Measurements from ENCODE around the gene HSF2BP.

DNA sequence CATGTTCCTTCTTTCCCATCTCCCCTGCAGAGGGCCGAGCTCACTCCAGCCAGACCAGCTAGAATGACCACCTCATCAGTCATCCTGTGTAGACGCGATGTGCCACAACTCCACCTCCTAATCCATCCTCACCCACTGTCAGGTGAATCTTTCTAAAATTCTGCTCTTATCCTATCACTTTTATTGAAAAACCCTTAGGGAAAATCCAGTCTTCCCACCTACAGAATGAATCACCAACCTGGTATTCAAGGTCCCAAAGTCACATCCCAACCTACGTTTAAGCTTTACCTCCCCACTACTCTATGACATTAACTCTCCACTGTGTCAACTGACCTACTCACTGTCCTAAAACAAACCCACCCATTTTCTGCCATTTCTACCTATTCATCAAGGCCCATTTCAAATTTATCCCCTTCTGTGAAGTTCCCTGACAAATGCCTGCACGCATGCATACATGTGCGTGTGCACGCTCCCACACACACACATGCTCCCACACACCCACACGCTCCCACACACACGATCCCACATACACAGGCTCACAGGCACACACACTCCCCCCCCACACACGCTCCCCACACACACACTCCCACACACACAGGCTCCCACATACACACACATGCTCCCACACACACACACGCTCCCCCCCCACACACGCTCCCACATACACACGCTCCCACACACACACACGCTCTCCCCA, 27.7 kb downstream of the HSF2BP start:
- TF ChIP-seq FOXM1 (IDR thresholded peaks at IDR 0.05; ENCODE audit: borderline replicate concordance, low read depth) (no peak), CEBPB (IDR thresholded peaks at IDR 0.05) (no peak), EP300 (IDR thresholded peaks at IDR 0.05; ENCODE audit: borderline replicate concordance) (no peak), RAD21 (IDR thresholded peaks at IDR 0.05; ENCODE audit: low read depth) (no peak), CREB1 (IDR thresholded peaks at IDR 0.05; ENCODE audit: low read depth) (no peak), ZBTB7A (IDR thresholded peaks at IDR 0.05; ENCODE audit: low read depth) (no peak), YY1 (IDR thresholded peaks at IDR 0.05; ENCODE audit: low read depth) (no peak), TCF12 (IDR thresholded peaks at IDR 0.05; ENCODE audit: low read depth) (no peak), TAF1 (IDR thresholded peaks at IDR 0.05; ENCODE audit: low read depth) (no peak), TEAD4 (IDR thresholded peaks at IDR 0.05) (no peak), NFIC (IDR thresholded peaks at IDR 0.05) (no peak)
- TF ChIP-seq, protein P1, sequence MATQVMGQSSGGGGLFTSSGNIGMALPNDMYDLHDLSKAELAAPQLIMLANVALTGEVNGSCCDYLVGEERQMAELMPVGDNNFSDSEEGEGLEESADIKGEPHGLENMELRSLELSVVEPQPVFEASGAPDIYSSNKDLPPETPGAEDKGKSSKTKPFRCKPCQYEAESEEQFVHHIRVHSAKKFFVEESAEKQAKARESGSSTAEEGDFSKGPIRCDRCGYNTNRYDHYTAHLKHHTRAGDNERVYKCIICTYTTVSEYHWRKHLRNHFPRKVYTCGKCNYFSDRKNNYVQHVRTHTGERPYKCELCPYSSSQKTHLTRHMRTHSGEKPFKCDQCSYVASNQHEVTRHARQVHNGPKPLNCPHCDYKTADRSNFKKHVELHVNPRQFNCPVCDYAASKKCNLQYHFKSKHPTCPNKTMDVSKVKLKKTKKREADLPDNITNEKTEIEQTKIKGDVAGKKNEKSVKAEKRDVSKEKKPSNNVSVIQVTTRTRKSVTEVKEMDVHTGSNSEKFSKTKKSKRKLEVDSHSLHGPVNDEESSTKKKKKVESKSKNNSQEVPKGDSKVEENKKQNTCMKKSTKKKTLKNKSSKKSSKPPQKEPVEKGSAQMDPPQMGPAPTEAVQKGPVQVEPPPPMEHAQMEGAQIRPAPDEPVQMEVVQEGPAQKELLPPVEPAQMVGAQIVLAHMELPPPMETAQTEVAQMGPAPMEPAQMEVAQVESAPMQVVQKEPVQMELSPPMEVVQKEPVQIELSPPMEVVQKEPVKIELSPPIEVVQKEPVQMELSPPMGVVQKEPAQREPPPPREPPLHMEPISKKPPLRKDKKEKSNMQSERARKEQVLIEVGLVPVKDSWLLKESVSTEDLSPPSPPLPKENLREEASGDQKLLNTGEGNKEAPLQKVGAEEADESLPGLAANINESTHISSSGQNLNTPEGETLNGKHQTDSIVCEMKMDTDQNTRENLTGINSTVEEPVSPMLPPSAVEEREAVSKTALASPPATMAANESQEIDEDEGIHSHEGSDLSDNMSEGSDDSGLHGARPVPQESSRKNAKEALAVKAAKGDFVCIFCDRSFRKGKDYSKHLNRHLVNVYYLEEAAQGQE (IDR thresholded peaks at IDR 0.05; ENCODE audit: low read depth): no peak
- TF ChIP-seq, protein P2, sequence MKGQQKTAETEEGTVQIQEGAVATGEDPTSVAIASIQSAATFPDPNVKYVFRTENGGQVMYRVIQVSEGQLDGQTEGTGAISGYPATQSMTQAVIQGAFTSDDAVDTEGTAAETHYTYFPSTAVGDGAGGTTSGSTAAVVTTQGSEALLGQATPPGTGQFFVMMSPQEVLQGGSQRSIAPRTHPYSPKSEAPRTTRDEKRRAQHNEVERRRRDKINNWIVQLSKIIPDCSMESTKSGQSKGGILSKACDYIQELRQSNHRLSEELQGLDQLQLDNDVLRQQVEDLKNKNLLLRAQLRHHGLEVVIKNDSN (IDR thresholded peaks at IDR 0.05): no peak
- TF ChIP-seq, protein P3, sequence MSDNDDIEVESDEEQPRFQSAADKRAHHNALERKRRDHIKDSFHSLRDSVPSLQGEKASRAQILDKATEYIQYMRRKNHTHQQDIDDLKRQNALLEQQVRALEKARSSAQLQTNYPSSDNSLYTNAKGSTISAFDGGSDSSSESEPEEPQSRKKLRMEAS (IDR thresholded peaks at IDR 0.05): no peak

Measured in Ishikawa (cell line).